Cardiac fibroblast (primary cell): ENCODE data around the gene N4BP2.

Source experiments
- DNase-seq, 2 donors: peaks; one replicate each; pipeline versions ENCODE4 v3.0.0 to v3.0.0-alpha.2; 2010; ENCODE audit warnings: low read depth in 2 of 2
- H3K4me3 ChIP-seq, 2 donors: replicated peaks in 1 of 2; 1 replicate in 1 of 2; 2 replicates in 1 of 2; pipeline ENCODE4 v1.5.1; 2011; ENCODE audit warnings: low read depth in 2 of 2, low read length in 2 of 2, mild to moderate bottlenecking in 2 of 2, moderate library complexity in 1 of 2
- TF ChIP-seq, protein P1 (sequence below): IDR thresholded peaks from one replicate; pipeline ENCODE4 v1.5.1; 2011; ENCODE audit warnings: low read depth, mild to moderate bottlenecking, low read length, inconsistent platforms

Gene N4BP2

DNA sequence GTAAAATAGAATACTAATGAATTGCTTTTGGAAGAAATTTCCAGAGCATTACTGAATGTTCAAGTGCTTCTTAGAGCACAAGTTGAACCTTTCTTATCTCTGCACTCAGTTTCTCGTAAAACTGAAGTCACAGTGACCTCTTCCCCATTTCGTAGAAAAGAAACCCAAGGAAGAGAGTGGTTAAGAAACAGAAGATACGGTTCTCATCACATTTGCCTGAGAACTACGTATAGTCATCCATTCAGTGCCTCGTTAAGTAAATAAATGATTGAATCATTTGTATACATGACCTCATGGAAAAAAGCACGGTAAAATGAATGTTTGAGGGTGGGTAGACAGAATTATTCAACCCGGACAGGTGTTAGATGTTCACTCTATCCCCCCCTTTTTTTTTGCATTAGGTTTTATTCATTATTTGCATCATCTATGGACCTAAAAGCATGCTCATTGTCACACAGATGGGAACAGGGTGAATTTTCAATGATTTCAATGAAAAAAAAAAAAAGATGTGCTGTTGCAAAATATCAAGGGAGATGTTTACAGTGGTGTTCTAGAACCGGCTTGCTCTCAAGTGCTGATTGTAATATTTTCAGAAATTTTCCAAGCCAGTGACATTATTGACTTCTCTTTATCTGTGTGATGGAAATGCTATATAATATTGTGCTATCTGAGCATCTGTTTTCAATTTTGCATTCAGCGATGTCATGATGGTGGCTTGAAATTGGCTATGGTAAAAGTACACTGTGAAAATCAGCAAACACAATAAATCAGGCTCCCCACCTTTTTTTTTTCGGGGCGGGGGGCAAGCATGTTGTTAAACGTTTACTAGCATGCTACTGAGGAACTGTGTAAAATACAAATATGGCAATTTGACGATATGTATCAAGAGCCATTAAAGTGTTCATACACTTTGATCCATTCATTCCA, 144.5 kb downstream of the N4BP2 start:
- no peak for DNase-seq
- TF ChIP-seq, protein P1, sequence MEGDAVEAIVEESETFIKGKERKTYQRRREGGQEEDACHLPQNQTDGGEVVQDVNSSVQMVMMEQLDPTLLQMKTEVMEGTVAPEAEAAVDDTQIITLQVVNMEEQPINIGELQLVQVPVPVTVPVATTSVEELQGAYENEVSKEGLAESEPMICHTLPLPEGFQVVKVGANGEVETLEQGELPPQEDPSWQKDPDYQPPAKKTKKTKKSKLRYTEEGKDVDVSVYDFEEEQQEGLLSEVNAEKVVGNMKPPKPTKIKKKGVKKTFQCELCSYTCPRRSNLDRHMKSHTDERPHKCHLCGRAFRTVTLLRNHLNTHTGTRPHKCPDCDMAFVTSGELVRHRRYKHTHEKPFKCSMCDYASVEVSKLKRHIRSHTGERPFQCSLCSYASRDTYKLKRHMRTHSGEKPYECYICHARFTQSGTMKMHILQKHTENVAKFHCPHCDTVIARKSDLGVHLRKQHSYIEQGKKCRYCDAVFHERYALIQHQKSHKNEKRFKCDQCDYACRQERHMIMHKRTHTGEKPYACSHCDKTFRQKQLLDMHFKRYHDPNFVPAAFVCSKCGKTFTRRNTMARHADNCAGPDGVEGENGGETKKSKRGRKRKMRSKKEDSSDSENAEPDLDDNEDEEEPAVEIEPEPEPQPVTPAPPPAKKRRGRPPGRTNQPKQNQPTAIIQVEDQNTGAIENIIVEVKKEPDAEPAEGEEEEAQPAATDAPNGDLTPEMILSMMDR: no peak
- no peak overlapping the region for H3K4me3 ChIP-seq

DNA sequence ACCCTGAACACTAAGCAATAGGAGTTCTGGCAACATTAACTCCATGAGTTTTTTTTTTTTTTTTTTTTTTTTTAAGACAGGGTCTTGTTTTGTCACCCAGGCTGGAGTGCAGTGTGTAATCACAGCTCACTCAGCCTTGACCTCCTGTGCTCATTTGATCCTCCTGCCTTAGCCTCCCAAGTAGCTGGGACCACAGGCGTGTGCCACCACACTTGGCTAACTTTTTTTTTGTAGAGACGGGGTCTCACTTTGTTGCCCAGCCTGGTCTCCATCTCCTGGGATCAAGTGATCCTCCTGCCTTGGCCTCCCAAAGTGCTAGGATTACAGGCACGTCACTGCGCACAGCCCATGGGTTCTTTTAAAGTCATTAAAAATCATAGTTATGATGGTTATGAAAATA, 145.2 kb downstream of the N4BP2 start:
- no peak overlapping the region for H3K4me3 ChIP-seq
- TF ChIP-seq, protein P1: no peak
- no peak for DNase-seq

DNA sequence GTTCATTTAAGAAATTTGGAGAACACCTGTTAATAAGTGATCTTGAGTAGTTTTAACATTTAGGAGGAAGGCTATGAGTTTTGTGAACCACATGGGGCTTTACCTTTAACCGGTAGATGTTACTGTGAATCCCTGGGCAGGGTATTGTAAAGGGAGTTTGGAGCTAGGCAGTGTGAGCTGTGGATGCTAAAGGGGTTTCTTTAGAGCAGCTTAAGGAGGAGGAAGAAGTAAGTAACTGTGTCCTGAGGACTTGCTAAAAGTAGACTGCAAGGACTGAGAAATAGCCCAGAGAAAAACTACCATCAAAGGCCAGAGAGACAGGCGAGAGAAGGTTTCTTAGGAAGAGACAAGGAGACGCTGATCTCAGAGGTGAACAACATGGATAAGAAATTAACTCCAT, 145.8 kb downstream of the N4BP2 start:
- DNase-seq: no peak
- no peak overlapping the region for H3K4me3 ChIP-seq
- TF ChIP-seq, protein P1: no peak

DNA sequence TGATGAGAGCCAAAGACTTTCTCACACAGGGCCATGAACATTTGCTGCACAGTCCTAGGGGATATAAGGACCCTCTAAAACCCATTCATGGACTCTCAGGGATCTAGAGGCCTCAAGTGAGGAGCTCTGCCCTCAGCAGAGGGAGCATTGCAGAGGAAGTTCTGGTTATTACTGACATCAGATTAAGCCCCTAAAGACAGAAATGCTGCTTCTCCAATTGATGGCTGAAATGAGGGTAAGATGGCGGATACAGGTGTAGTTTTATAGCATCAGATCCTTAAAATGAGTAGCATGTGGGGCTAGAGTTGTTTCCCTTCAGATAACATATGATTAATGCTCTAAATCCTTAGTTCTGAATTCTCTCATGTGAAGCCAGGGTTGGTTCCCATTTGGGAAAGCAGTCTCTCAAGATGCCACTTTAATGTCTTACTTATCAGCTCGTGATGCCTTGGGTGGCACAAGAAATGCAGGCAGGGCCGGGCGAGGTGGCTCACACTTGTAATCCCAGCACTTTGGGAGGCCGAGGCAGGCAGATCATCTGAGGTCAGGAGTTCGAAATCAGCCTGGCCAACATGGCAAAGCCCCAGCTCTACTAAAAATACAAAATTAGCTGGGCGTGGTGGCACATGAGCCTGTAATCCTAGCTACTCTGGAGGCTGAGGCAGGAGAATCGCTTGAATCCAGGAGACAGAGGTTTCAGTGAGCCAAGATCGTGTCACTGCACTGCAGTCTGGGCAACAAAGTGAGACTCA, 148.0 kb downstream of the N4BP2 start:
- no peak for DNase-seq
- no peak overlapping the region for H3K4me3 ChIP-seq
- TF ChIP-seq, protein P1: no peak

DNA sequence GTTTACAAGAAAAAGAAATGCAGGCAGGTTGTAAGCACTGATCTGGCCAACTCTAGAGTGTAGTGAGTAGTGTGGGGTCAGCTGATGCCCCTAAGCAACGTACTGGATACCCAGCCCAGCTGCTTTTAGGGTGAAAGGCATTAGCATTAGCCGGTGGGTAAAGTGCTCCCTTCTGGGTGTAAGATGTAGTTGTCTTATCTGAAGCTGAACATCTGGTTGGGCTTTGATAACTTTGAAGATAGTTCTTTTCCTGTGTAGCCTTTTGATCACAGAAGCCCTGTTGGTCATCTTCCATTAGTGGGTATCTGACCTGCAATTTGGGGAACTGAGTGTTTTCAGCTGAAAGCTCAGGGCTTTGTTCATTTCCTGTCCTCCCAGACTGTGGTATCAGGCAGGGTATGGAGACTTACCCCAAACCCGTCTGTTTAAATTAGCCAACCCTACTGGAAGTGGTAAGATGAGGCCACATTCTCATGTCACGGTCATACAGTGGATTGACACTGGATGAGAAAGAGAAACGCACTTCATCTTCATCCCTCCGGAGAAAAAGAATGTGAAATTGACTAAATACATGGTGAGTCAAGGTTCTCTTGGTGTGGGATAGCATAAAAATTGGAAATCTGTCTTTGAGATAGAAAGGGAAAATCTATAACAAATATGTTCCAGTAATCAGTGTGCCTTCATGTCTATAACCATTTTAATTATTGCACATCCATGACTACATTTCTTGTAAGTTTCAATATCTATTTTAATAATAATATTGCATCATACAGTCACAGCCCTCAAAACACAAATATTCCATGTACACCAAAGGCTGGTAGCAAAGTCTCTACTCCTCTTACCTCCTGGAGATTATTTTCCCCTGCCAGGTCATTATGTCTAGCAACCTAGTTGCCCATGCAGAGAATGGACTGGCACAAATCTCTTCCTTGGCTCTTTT, 148.9 kb downstream of the N4BP2 start:
- DNase-seq: no peak
- H3K4me3 ChIP-seq: no peak overlapping the region
- TF ChIP-seq, protein P1: no peak

DNA sequence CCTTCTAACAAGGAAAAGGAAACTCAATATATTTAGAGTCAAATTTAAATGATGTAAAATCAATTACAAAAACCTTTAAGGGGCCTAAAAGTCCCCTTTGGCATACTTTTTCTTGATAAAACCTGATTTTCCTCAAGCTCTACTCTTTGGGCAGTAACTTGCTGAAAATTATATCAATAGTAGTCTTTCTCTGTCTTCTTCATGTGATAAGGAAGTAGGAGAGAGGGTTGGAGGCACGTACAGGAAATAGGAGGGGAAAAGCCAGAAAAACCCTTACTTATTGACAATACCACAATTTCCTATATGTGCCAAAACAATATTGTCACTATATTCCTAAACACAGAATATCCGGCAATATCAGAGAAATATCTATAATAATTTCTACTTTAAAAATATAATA, 149.8 kb downstream of the N4BP2 start:
- no peak overlapping the region for H3K4me3 ChIP-seq
- no peak for DNase-seq

More for the DNA sequence above, 149.8 kb downstream of the N4BP2 start:
- TF ChIP-seq, protein P1: no peak
